ENCODE measurements around the gene SORCS1. TPM values are rescaled to one million over a fixed set of nuclear protein-coding genes. Genes with fewer than 3 reads are reported as not detected.

SORCS1 gene
- total RNA-seq, 1 donor, result not detected

GRCh38 chr10:106802949-106803348 lies 361.6 kb downstream of the SORCS1 start:
- H3K4me3 ChIP-seq (ENCODE audit: low read depth, low read length), result no peak overlapping the region
- DNase-seq (ENCODE audit: low read depth), result no peak
- no peak for TF ChIP-seq CTCF (IDR thresholded peaks at IDR 0.05; ENCODE audit: insufficient read depth, low read depth, low read length)

GRCh38 chr10:106799776-106800175 lies 364.7 kb downstream of the SORCS1 start:
- no peak for DNase-seq (ENCODE audit: low read depth)
- TF ChIP-seq CTCF (IDR thresholded peaks at IDR 0.05; ENCODE audit: insufficient read depth, low read depth, low read length), result no peak
- no peak overlapping the region for H3K4me3 ChIP-seq (ENCODE audit: low read depth, low read length)

- peak; percentile 2 for TF ChIP-seq CTCF (IDR thresholded peaks at IDR 0.05; ENCODE audit: insufficient read depth, low read depth, low read length)
- no peak overlapping the region for H3K4me3 ChIP-seq (ENCODE audit: low read depth, low read length)
- peak; percentile 1 for DNase-seq (ENCODE audit: low read depth)
These were observed 368.9 kb downstream of the SORCS1 start for GRCh38 chr10:106795619-106796018.

- DNase-seq (ENCODE audit: low read depth), result no peak
- TF ChIP-seq CTCF (IDR thresholded peaks at IDR 0.05; ENCODE audit: insufficient read depth, low read depth, low read length), result no peak
- no peak overlapping the region for H3K4me3 ChIP-seq (ENCODE audit: low read depth, low read length)
These were observed 370.9 kb downstream of the SORCS1 start for GRCh38 chr10:106793617-106794016.

GRCh38 chr10:106789623-106790022 lies 374.9 kb downstream of the SORCS1 start:
- H3K4me3 ChIP-seq (ENCODE audit: low read depth, low read length), result no peak overlapping the region
- TF ChIP-seq CTCF (IDR thresholded peaks at IDR 0.05; ENCODE audit: insufficient read depth, low read depth, low read length), result no peak
- DNase-seq (ENCODE audit: low read depth), result no peak

GRCh38 chr10:106788982-106789381 lies 375.5 kb downstream of the SORCS1 start:
- no peak for DNase-seq (ENCODE audit: low read depth)
- H3K4me3 ChIP-seq (ENCODE audit: low read depth, low read length), result no peak overlapping the region
- no peak for TF ChIP-seq CTCF (IDR thresholded peaks at IDR 0.05; ENCODE audit: insufficient read depth, low read depth, low read length)

- no peak for TF ChIP-seq CTCF (IDR thresholded peaks at IDR 0.05; ENCODE audit: insufficient read depth, low read depth, low read length)
- DNase-seq (ENCODE audit: low read depth), result no peak
- H3K4me3 ChIP-seq (ENCODE audit: low read depth, low read length), result no peak overlapping the region
These were observed 379.0 kb downstream of the SORCS1 start for GRCh38 chr10:106785528-106785927.
